Trophoblast cell (in vitro differentiated cells and primary cell): Measurements from ENCODE around the gene DENND1A.

Source experiments
- DNase-seq, 2 donors: peaks; one replicate each; pipeline ENCODE4 v3.0.0-alpha.2; 2016
- H2AFZ ChIP-seq: 2 replicates; pipeline ENCODE4 v1.6.1; 2013; ENCODE audit warnings: low read length, moderate library complexity, mild to moderate bottlenecking; ENCODE audit not compliant: insufficient read depth, poor library complexity
- H2AK5ac ChIP-seq: 2 replicates; pipeline ENCODE4 v1.6.1; 2013; ENCODE audit warnings: mild to moderate bottlenecking, low read length
- H2BK120ac ChIP-seq: 2 replicates; pipeline ENCODE4 v1.6.1; 2013; ENCODE audit warnings: low read length, mild to moderate bottlenecking, moderate library complexity; ENCODE audit not compliant: insufficient read depth, poor library complexity
- H2BK12ac ChIP-seq: 2 replicates; pipeline ENCODE4 v1.6.1; 2013; ENCODE audit warnings: mild to moderate bottlenecking, low read length, moderate library complexity
- H2BK5ac ChIP-seq: 2 replicates; pipeline ENCODE4 v1.6.1; 2013; ENCODE audit warnings: low read length, low read depth, moderate library complexity, mild to moderate bottlenecking; ENCODE audit not compliant: poor library complexity
- H3K14ac ChIP-seq: 2 replicates; pipeline ENCODE4 v1.6.1; 2013; ENCODE audit warnings: mild to moderate bottlenecking, low read length
- H3K18ac ChIP-seq: 2 replicates; pipeline ENCODE4 v1.6.1; 2013; ENCODE audit warnings: mild to moderate bottlenecking, low read length
- H3K23ac ChIP-seq: 2 replicates; pipeline ENCODE4 v1.6.1; 2013; ENCODE audit warnings: low read length
- H3K27ac ChIP-seq: 2 replicates; pipeline ENCODE4 v1.5.1; 2013; ENCODE audit warnings: low read depth, mild to moderate bottlenecking, inconsistent platforms, low read length, moderate library complexity
- H3K27me3 ChIP-seq: 2 replicates; pipeline ENCODE4 v1.6.1; 2013; ENCODE audit warnings: inconsistent platforms, mild to moderate bottlenecking, low read length, moderate library complexity; ENCODE audit not compliant: insufficient read depth
- H3K36me3 ChIP-seq, 2 experiments: 1 replicate in 1 of 2; 2 replicates in 1 of 2; pipeline ENCODE4 v1.6.1; 2013; ENCODE audit warnings: low read length in 2 of 2, mild to moderate bottlenecking in 2 of 2, moderate library complexity in 1 of 2; ENCODE audit not compliant: insufficient read depth in 2 of 2, control insufficient read depth in 1 of 2
- H3K4ac ChIP-seq: 2 replicates; pipeline ENCODE4 v1.6.1; 2013; ENCODE audit warnings: low read depth, mild to moderate bottlenecking, low read length, moderate library complexity
- H3K4me1 ChIP-seq, 2 experiments: 1 replicate in 1 of 2; 2 replicates in 1 of 2; pipeline ENCODE4 v1.6.1; 2013; ENCODE audit warnings: low read length in 2 of 2, mild to moderate bottlenecking in 2 of 2, moderate library complexity in 1 of 2; ENCODE audit not compliant: insufficient read depth in 2 of 2, control insufficient read depth in 1 of 2
- H3K4me2 ChIP-seq: 2 replicates; pipeline ENCODE4 v1.6.1; 2013; ENCODE audit warnings: inconsistent platforms, mild to moderate bottlenecking, low read length, moderate library complexity
- H3K4me3 ChIP-seq: 2 replicates; pipeline ENCODE4 v1.5.1; 2013; ENCODE audit warnings: mild to moderate bottlenecking, low read depth, low read length, inconsistent platforms
- H3K79me1 ChIP-seq: one replicate; pipeline ENCODE4 v1.6.1; 2013; ENCODE audit warnings: low read length
- H3K79me2 ChIP-seq: 2 replicates; pipeline ENCODE4 v1.6.1; 2013; ENCODE audit warnings: low read length, mild to moderate bottlenecking; ENCODE audit not compliant: control insufficient read depth, insufficient read depth, poor library complexity
- H3K9ac ChIP-seq: 2 replicates; pipeline ENCODE4 v1.6.1; 2013; ENCODE audit warnings: mild to moderate bottlenecking, low read length
- H3K9me3 ChIP-seq: 2 replicates; pipeline ENCODE4 v1.6.1; 2013; ENCODE audit warnings: low read depth, mild to moderate bottlenecking, control low read depth, inconsistent platforms, low read length; ENCODE audit not compliant: insufficient read depth
- H4K12ac ChIP-seq: 2 replicates; pipeline ENCODE4 v1.6.1; 2013; ENCODE audit warnings: low read depth, mild to moderate bottlenecking, low read length, moderate library complexity
- H4K8ac ChIP-seq: 2 replicates; pipeline ENCODE4 v1.6.1; 2013; ENCODE audit warnings: low read depth, mild to moderate bottlenecking, low read length, moderate library complexity
- H4K91ac ChIP-seq: one replicate; pipeline ENCODE4 v1.6.1; 2013; ENCODE audit warnings: low read depth, mild to moderate bottlenecking, low read length, moderate library complexity
- WGBS: extraction: QIAGEN DNeasy Blood & Tissue Kit; methylation state at CpG from one replicate; pipeline ENCODE4 v1.1.7; 2013; ENCODE audit warnings: missing lambda C conversion rate; ENCODE audit not compliant: insufficient read length, insufficient coverage; ENCODE audit errors: extremely low coverage; 5-methylcytosine and 5-hydroxymethylcytosine counted together

DENND1A gene

DNA sequence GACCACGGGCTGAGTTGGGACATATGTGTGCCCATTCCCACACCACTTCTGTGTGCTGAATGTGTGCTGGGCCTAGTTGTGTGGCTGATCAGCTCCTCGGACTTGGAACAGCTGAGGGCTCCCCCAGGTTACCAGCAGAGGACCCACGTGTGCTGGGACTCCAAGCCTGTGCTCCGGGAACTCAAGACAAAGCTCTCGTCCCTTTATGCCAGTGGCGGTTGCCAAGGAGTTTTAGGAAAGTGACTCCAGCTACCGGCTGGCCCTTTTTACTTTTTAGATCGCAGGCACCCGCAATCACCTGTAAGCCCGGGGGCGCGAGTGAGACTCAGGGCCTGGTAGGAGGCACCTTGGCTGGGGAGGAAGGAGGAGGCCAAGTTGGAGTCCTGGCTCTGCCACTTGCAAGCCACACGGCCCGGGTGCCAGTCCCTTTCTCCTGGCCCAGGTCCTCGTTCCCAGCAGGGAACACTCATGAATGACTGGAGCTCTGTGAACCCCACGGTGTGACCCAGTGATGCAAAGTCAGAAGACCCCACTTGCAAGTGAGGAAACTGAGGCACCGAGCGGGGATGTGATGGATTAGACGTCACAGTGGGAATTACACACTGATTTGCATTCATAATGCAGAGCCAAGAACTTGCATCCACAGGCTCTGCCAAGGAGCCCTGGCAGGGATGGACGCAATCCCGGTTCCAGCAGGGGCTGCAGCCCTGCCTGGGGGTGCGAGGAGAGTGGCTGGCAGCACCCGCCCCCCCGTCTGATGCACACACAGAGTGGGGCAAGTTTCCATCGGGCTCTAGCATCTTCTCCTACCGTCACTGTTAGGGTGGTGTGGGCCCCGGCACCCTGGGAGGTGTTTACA is 547.0 kb downstream of the DENND1A start:
- Histone ChIP-seq H3K9me3 (no peaks in the 10 kb centered on the region), H3K14ac (no peak overlapping the region), H3K4me3 (no peak overlapping the region), H2BK120ac (no peak overlapping the region), H2BK12ac (no peak overlapping the region), H3K79me2 (peaks cover 3% of the 10 kb centered on the region), H3K36me3 (peaks cover 8 to 11% of the 10 kb centered on the region in 2 experiments), H3K4ac (peak overlapping the region; percentile 12), H3K27ac (no peak overlapping the region), H3K9ac (no peak overlapping the region), H4K12ac (no peak overlapping the region), H3K4me2 (no peak overlapping the region), H3K23ac (no peak overlapping the region), H4K8ac (no peak overlapping the region), H2AK5ac (peak overlapping the region; percentile 30), H3K27me3 (no peaks in the 10 kb centered on the region), H2BK5ac (no peak overlapping the region), H3K4me1 (peaks cover 12 to 14% of the 10 kb centered on the region in 2 experiments), H2AFZ (no peak overlapping the region), H3K79me1 (peaks cover 9% of the 10 kb centered on the region), H4K91ac (peak overlapping the region; percentile 20), H3K18ac (no peak overlapping the region)
- WGBS = no CpG with 5 or more reads among the region's 27 CpGs
- DNase-seq = no peak

DNA sequence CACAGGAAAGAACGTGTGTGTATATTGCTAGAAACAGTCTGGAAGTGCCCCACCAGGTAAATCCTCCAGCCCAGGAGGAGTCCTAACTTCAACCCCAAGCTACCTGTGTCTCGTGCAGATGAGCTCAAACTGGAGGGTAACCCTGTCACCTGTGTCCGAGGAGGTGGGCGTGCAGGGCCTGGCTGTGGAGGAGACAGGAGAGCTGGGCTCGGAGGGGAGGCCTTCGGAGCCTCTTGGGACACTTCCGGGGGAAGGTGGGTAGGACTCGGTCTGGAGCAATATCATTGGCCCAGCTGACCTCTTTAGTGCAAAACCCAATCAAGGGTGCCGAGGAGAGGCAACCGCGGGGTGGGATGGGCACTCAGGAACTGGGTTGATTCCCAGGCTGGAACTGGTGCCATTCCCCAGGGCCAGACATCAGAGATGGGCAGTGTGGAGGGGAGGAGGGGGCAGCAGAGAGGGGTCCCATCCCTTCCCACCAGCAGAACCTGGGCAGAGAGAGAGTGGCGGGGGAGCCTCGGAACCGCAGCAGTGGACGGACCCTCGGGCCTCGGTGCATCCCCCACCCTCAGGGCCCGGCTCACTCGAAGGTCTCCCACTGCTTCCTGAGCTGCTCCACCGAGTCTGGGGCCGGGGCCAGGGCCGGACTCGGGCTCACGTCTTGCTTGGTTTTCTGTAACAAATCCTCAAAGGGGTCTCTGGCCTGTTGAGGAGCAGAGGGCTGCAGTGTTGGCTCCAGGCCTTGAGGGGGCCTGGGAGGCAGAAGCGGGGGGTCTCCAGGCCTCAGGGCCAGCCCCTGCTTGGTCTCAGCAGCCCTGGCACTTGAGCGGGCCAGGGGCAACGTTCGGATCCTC is 548.8 kb downstream of the DENND1A start:
- peaks cover 3% of the 10 kb centered on the region for H3K79me2 ChIP-seq
- H2AK5ac ChIP-seq = no peak overlapping the region
- H2AFZ ChIP-seq = no peak overlapping the region
- H2BK12ac ChIP-seq = no peak overlapping the region
- no peak overlapping the region for H2BK5ac ChIP-seq
- DNase-seq = no peak
- no peak overlapping the region for H4K8ac ChIP-seq
- H3K27ac ChIP-seq = no peak overlapping the region
- no peak overlapping the region for H2BK120ac ChIP-seq
- peaks cover 26 to 32% of the 10 kb centered on the region in 2 experiments for H3K4me1 ChIP-seq
- no CpG with 5 or more reads among the region's 28 CpGs for WGBS
- no peak overlapping the region for H3K4me3 ChIP-seq
- H4K12ac ChIP-seq = no peak overlapping the region
- peaks cover 8 to 11% of the 10 kb centered on the region in 2 experiments for H3K36me3 ChIP-seq
- H3K79me1 ChIP-seq = peaks cover 22% of the 10 kb centered on the region
- no peaks in the 10 kb centered on the region for H3K9me3 ChIP-seq
- no peak overlapping the region for H3K4me2 ChIP-seq
- H3K4ac ChIP-seq = no peak overlapping the region
- H3K27me3 ChIP-seq = no peaks in the 10 kb centered on the region
- no peak overlapping the region for H3K23ac ChIP-seq
- H3K9ac ChIP-seq = no peak overlapping the region
- no peak overlapping the region for H3K18ac ChIP-seq
- no peak overlapping the region for H3K14ac ChIP-seq
- no peak overlapping the region for H4K91ac ChIP-seq

DNA sequence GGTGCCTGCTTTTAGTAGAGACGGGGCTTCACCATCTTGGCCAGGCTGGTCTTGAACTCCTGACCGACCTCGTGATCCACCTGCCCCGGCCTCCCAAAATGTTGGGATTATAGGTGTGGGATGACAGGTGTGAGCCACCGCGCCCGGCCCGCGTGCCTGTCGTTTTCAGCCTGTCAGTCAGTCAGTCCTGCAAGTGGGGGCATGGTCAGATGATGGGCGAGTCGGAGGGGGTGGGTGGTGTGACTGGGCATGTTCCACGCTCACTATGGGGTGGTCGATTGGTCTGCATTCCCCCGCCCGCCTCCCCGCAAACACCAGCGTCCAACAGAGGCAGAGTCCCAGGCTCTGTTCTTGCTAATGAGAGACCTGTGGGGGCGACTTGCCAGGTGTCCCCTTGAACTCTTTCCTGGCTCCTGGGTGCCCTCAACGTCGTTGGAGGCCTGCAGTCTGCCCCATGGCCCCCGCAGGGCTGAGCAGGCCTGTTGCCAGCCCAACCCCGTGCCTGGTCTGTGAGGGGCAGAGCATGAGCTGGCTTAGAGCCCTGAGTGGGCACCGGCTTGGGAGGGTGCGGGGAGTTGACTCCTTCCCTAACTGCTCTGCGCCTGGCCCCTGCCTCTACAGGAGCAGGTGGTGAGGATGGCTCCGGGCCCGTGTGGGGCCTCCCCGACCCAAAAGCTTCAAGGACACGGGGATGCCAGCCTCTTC is 550.8 kb downstream of the DENND1A start:
- Histone ChIP-seq H3K4me2 (no peak overlapping the region), H3K4me3 (no peak overlapping the region), H2BK5ac (no peak overlapping the region), H2BK12ac (peak overlapping the region; percentile 21), H4K8ac (no peak overlapping the region), H2AFZ (no peak overlapping the region), H3K4me1 (peaks cover 42 to 51% of the 10 kb centered on the region in 2 experiments), H3K27me3 (no peaks in the 10 kb centered on the region), H3K4ac (no peak overlapping the region), H3K18ac (peak overlapping the region; percentile 12), H3K9me3 (no peaks in the 10 kb centered on the region), H3K27ac (no peak overlapping the region), H2AK5ac (peak overlapping the region; percentile 25), H3K23ac (no peak overlapping the region), H3K36me3 (peaks cover 8 to 11% of the 10 kb centered on the region in 2 experiments), H3K9ac (no peak overlapping the region), H3K79me1 (peaks cover 38% of the 10 kb centered on the region), H4K91ac (peak overlapping the region; percentile 67), H2BK120ac (peak overlapping the region; percentile 18), H4K12ac (no peak overlapping the region), H3K14ac (peak overlapping the region; percentile 13), H3K79me2 (peaks cover 5% of the 10 kb centered on the region)
- DNase-seq = no peak
- WGBS = no CpG with 5 or more reads among the region's 30 CpGs

DNA sequence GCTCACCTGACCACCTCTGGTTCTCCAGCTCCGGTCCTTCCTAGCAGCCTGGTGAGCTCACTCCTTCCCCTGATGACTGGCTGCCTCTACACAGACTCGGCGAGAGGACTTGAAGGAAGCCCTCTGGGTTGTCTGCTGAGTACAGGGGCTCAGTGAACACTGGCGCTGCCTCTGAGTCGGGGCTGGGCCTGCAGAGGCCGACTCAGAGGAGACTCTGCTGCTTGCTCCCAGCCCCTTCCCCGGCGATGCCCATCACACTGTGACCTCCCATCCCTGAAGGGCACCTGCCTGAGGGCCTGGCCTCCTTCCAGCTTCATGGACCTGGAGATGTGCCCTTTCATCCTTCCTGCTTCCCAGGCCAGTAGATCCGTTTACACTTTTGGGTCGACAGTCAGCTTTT is 551.9 kb downstream of the DENND1A start:
- Histone ChIP-seq H3K23ac (no peak overlapping the region), H3K18ac (peak overlapping the region; percentile 78), H4K12ac (no peak overlapping the region), H4K91ac (peak overlapping the region; percentile 88), H2BK120ac (peak overlapping the region; percentile 87), H4K8ac (peak overlapping the region; percentile 61), H3K4me3 (no peak overlapping the region), H3K9ac (no peak overlapping the region), H3K4ac (peak overlapping the region; percentile 41), H3K27ac (peak overlapping the region; percentile 83), H2BK12ac (peak overlapping the region; percentile 71), H2BK5ac (peak overlapping the region; percentile 52), H3K14ac (peak overlapping the region; percentile 89), H3K36me3 (peaks cover 6 to 10% of the 10 kb centered on the region in 2 experiments), H3K4me2 (peak overlapping the region; percentile 7), H3K4me1 (peaks cover 51 to 61% of the 10 kb centered on the region in 2 experiments), H3K79me2 (peaks cover 5% of the 10 kb centered on the region), H3K9me3 (no peaks in the 10 kb centered on the region), H3K27me3 (no peaks in the 10 kb centered on the region), H2AFZ (peak overlapping the region; percentile 28), H3K79me1 (peaks cover 42% of the 10 kb centered on the region), H2AK5ac (peak overlapping the region; percentile 80)
- DNase-seq = no peak
- WGBS = no CpG with 5 or more reads among the region's 10 CpGs
